ENCODE measurements around the gene TEX26.

GRCh38 chr13:31022928-31023530 is 90.6 kb downstream of the TEX26 start:
- no peak for TF ChIP-seq POLR2A (IDR thresholded peaks at IDR 0.05)
- TF ChIP-seq CTCF (IDR thresholded peaks at IDR 0.05): no peak

All from adrenal gland (tissue), 5 donors.